ENCODE measurements around the gene SSH2. TPM values are rescaled to one million over a fixed set of nuclear protein-coding genes. Genes with fewer than 3 reads are reported as not detected.

Gene SSH2
- total RNA-seq, 2 experiments from 2014 or later, result 62.9 to 65.8 TPM

DNA sequence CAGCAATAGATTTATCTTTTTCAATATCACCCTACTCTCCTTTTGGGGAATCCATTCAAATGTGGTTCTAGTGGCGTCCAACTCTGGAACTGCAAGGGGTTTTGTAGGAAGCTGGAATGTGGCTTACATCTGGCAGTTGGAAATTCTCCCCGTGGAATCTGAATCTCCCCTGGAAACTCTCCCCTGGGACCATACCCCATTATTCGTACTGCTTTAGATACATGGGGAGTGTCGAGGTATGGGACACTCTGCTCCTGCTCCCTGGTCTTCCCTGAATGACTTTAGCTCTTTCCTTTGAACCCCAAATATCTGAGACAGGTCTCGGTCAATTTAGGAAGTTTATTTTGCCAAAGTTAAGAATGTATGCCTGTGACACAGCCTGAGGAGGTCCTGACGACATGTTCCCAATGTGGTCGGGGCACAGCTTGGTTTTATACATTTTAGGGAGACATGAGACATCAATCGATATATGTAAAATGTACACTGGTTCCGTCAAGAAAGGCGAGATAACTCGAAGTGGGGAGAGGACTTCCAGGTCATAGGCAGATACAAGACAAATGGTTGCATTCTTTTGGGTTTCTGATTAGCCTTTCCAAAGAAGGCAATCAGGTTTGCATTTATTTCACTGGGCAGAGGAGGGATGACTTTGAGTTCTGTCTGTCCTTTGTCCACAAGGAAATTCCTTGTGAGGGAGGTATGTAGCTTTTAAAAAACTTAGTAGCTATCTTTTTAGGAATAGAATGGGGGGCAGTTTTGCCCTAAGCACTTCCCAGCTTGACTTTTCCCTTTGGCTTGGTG, 218.2 kb downstream of the SSH2 start:
- H3K4me1 Mint-ChIP-seq, result peaks cover 28% of the 10 kb centered on the region
- H3K9me3 Mint-ChIP-seq, result no peaks in the 10 kb centered on the region
- no peak overlapping the region for H3K27ac Mint-ChIP-seq
- DNase-seq, result no peak
- H3K4me3 Mint-ChIP-seq, result no peak overlapping the region
- H3K27me3 Mint-ChIP-seq, result no peaks in the 10 kb centered on the region
- CTCF ChIA-PET, result interaction anchor here (0.6 kb wide), 1 partner anchor 30 kb away, joined by 4 read pairs; no protein-coding TSS in a partner anchor
- peaks cover 46% of the 10 kb centered on the region for H3K36me3 Mint-ChIP-seq (ENCODE audit: low read depth)
- POLR2A ChIA-PET, result interaction anchor here (0.7 to 1.5 kb wide), 3 partner anchors 13 to 21 kb away, joined by 3 to 5 read pairs (median 3); no protein-coding TSS in a partner anchor

DNA sequence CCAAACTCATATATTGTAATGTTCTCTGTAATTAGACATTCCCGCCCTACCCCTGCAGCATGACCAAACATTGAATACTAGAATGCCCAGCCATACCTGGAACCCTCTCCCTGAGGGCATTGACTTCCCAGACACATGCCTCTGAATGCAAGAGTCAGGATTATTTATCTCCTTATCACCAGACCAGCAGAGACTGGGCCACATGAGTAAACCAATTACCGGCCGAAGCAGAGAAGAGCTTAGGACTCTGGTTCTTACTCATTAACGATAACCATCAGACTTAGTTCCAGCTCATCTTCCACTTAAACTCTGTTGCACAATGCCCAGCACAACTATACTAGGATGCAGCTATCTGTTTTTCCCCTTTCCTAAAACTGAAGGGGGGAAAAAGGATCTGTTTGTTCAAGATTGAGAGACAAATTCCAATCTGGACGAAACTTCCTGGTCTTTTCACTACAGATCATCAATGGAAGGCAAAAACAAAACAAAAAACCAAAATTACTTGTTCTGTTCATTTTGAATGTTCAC, 219.1 kb downstream of the SSH2 start:
- peaks cover 32% of the 10 kb centered on the region for H3K4me1 Mint-ChIP-seq
- CTCF ChIA-PET, result no interaction called here
- POLR2A ChIA-PET, result interaction anchor here (1.5 kb wide), 1 partner anchor 14 kb away, joined by 5 read pairs; no protein-coding TSS in a partner anchor

DNA sequence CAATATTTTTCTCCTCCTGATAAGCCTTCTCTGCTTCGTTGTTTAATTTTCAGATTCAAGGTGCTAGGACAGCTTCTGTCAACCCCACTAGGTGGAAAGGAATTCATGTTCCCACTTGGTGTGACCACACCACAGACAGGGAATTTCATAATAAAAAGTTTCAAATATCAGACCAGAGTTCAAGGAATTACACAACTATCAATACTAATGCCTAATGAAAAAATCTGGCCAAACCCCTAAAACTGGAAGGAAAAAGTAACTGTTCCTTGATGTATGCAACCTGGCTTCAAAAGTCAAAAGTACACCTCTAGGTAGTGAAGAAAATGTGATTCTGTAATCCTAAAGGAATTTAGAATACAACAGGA, 219.5 kb downstream of the SSH2 start:
- no peaks in the 10 kb centered on the region for H3K9me3 Mint-ChIP-seq
- peaks cover 34% of the 10 kb centered on the region for H3K36me3 Mint-ChIP-seq (ENCODE audit: low read depth)
- no peak overlapping the region for H3K4me3 Mint-ChIP-seq
- DNase-seq, result no peak
- ChIA-PET POLR2A (no interaction called here), CTCF (no interaction called here)
- H3K27me3 Mint-ChIP-seq, result no peaks in the 10 kb centered on the region
- peaks cover 34% of the 10 kb centered on the region for H3K4me1 Mint-ChIP-seq
- H3K27ac Mint-ChIP-seq, result no peak overlapping the region

More for the DNA sequence above, 219.1 kb downstream of the SSH2 start:
- DNase-seq, result no peak
- Mint-ChIP-seq H3K4me3 (no peak overlapping the region), H3K27ac (no peak overlapping the region), H3K36me3 (ENCODE audit: low read depth) (peaks cover 37% of the 10 kb centered on the region), H3K9me3 (no peaks in the 10 kb centered on the region), H3K27me3 (no peaks in the 10 kb centered on the region)

DNA sequence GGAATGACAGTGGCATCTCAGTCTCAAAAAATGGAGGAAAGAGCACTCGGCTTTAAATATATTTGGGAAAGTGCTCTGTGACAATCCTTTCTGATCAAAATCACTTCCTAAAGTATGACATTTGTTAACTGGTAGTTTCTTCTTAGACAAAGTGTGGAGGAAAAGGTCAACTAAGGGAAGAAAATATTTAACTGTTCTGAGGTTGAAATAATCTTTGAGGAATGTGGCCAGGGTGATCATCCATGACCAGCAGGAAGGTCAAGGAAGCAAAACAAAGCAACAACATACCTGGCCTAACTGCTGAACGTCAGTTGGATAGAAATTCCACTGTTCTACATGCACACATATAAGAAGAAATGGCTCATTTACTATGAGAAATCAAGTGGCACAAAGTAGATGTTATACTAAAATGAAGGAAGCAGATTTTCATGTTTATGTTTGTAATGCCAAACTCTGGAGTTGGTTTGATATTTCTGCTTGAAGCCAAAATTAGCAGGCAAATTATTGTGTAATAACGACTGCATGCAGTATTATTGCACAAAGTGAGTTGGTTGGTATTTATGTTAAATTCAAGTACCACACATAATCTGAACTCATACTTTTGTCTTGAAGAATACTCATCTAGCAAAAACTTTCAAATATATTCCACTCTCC, 220.0 kb downstream of the SSH2 start:
- no peak for DNase-seq
- no peaks in the 10 kb centered on the region for H3K9me3 Mint-ChIP-seq
- POLR2A ChIA-PET, result interaction anchor here (0.8 kb wide), 1 partner anchor 50 kb away, joined by 3 read pairs; no protein-coding TSS in a partner anchor
- H3K36me3 Mint-ChIP-seq (ENCODE audit: low read depth), result peaks cover 34% of the 10 kb centered on the region
- CTCF ChIA-PET, result interaction anchor here (0.9 kb wide), 1 partner anchor 12 kb away, joined by 5 read pairs; no protein-coding TSS in a partner anchor
- H3K27me3 Mint-ChIP-seq, result no peaks in the 10 kb centered on the region
- no peak overlapping the region for H3K4me3 Mint-ChIP-seq
- no peak overlapping the region for H3K27ac Mint-ChIP-seq
- H3K4me1 Mint-ChIP-seq, result peaks cover 39% of the 10 kb centered on the region

DNA sequence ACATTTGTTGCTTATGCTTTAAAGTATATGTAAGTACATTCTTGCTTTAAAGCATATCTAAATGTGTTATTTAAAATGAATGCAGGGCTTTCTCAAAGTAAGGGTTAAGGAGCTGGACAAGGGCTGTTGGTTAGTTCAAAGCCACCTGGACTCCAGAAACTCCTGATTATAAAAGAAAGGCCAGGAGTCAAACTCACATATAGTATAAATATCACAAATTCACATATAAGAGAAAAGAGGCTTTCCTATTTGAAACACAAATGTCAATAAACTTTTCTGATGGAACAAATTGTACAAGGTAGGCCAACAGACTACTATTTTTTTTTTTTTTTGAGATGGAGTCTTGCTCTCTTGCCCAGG, 222.8 kb downstream of the SSH2 start:
- no peak for DNase-seq
- H3K27me3 Mint-ChIP-seq, result no peaks in the 10 kb centered on the region
- peak overlapping the region; percentile 100 for H3K27ac Mint-ChIP-seq
- H3K4me3 Mint-ChIP-seq, result peak overlapping the region; percentile 80
- peaks cover 47% of the 10 kb centered on the region for H3K4me1 Mint-ChIP-seq
- H3K36me3 Mint-ChIP-seq (ENCODE audit: low read depth), result peaks cover 32% of the 10 kb centered on the region
- ChIA-PET POLR2A (interaction anchor here (0.6 to 5.8 kb wide), 14 partner anchors 15 to 811 kb away, joined by 3 to 94 read pairs (median 4); partner anchors contain the start of gene SSH2), CTCF (interaction anchor here (0.7 to 4.6 kb wide), 6 partner anchors 16 to 1650 kb away, joined by 3 to 46 read pairs (median 3); no protein-coding TSS in a partner anchor)
- H3K9me3 Mint-ChIP-seq, result no peaks in the 10 kb centered on the region

- POLR2A ChIA-PET, result interaction anchor here (1.0 to 5.8 kb wide), 20 partner anchors 14 to 412 kb away, joined by 3 to 94 read pairs (median 6); partner anchors contain the start of genes NUFIP2 and SSH2
These were observed 224.0 kb downstream of the SSH2 start for GRCh38 chr17:29706045-29706431.

DNA sequence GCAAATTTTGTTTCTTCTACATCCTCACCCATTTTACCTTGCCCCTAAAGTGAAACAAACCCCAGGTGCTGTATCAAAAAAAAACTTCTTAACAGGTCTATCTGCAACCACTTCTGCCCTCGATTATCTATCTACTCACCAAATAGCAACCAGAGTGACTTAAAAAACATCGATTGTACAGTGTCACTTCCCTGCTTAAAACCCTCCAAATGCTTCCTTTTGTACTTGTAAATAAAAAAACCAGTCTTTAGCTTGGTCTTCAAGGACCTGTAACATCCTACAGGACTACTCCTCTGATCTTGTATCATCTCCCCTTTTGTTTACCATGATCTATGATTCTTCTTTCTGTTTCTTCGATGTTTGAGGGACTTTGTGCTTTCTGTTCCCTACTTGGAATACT, 224.6 kb downstream of the SSH2 start:
- Mint-ChIP-seq H3K27ac (peak overlapping the region; percentile 100), H3K4me3 (peak overlapping the region; percentile 35), H3K36me3 (ENCODE audit: low read depth) (peaks cover 17% of the 10 kb centered on the region), H3K9me3 (no peaks in the 10 kb centered on the region), H3K27me3 (no peaks in the 10 kb centered on the region), H3K4me1 (peaks cover 45% of the 10 kb centered on the region)
- CTCF ChIA-PET, result interaction anchor here (0.7 to 4.6 kb wide), 10 partner anchors 14 to 588 kb away, joined by 3 to 46 read pairs (median 5); no protein-coding TSS in a partner anchor
- POLR2A ChIA-PET, result interaction anchor here (1.0 to 5.8 kb wide), 18 partner anchors 14 to 411 kb away, joined by 3 to 94 read pairs (median 6); partner anchors contain the start of genes NUFIP2 and SSH2
- no peak for DNase-seq

More at GRCh38 chr17:29706045-29706431, 224.0 kb downstream of the SSH2 start:
- CTCF ChIA-PET, result interaction anchor here (0.6 to 4.6 kb wide), 9 partner anchors 15 to 589 kb away, joined by 3 to 46 read pairs (median 5); no protein-coding TSS in a partner anchor
- Mint-ChIP-seq H3K4me1 (peaks cover 47% of the 10 kb centered on the region), H3K27me3 (no peaks in the 10 kb centered on the region), H3K27ac (peak overlapping the region; percentile 100), H3K9me3 (no peaks in the 10 kb centered on the region), H3K36me3 (ENCODE audit: low read depth) (peaks cover 21% of the 10 kb centered on the region), H3K4me3 (peak overlapping the region; percentile 80)
- DNase-seq, result no peak

DNA sequence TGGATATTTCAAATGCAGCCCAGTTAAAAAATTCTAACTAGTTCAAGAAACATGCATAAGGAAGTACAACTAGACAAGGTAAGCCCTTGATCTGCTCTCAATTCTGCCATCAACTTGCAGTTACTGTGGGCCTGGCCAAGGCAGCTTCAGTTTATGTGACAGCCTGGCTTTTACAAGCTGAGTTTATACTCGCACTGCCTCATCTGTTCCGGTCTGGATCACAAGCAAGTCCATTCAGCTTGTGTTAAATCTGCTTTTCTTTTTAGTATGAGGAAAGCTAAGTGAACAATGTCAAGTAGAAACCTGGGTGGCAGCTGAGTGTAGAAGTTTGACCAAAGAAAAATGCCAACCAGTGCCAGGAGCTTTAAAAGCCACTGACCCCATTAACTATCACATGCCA, 230.7 kb downstream of the SSH2 start:
- Mint-ChIP-seq H3K9me3 (no peaks in the 10 kb centered on the region), H3K27ac (no peak overlapping the region), H3K4me1 (peaks cover 17% of the 10 kb centered on the region), H3K27me3 (no peaks in the 10 kb centered on the region), H3K36me3 (ENCODE audit: low read depth) (peaks cover 36% of the 10 kb centered on the region), H3K4me3 (no peak overlapping the region)
- ChIA-PET CTCF (interaction anchor here (0.9 to 1.7 kb wide), 3 partner anchors 10 to 60 kb away, joined by 3 to 6 read pairs (median 3); no protein-coding TSS in a partner anchor), POLR2A (interaction anchor here (0.8 to 1.6 kb wide), 4 partner anchors 13 to 82 kb away, joined by 3 to 4 read pairs (median 4); no protein-coding TSS in a partner anchor)
- no peak for DNase-seq

DNA sequence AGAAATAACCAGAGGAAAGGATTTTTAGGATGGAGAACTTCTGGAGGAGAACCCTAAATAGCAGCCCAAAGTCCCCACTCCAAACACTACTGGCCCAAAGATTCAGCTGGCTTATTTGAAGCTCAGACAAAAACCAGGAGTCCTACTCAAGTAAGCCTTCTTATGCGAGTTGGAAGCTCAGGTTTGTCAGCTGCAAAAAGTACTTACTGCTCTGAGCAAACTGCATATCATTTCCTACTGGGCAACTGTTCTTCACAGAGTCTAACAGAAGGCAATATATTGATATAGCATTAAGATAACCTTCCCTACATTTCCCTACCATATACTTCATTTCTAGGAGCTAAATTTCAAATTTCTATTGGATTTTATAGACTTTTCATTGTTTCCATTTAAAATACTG, 231.2 kb downstream of the SSH2 start:
- Mint-ChIP-seq H3K4me3 (no peak overlapping the region), H3K9me3 (no peaks in the 10 kb centered on the region), H3K4me1 (peaks cover 14% of the 10 kb centered on the region), H3K27me3 (no peaks in the 10 kb centered on the region), H3K36me3 (ENCODE audit: low read depth) (peaks cover 39% of the 10 kb centered on the region), H3K27ac (no peak overlapping the region)
- CTCF ChIA-PET, result interaction anchor here (0.9 to 1.7 kb wide), 3 partner anchors 44 to 82 kb away, joined by 3 to 6 read pairs (median 4); no protein-coding TSS in a partner anchor
- POLR2A ChIA-PET, result interaction anchor here (1.0 to 1.6 kb wide), 3 partner anchors 13 to 61 kb away, joined by 3 to 4 read pairs (median 4); no protein-coding TSS in a partner anchor
- no peak for DNase-seq

DNA sequence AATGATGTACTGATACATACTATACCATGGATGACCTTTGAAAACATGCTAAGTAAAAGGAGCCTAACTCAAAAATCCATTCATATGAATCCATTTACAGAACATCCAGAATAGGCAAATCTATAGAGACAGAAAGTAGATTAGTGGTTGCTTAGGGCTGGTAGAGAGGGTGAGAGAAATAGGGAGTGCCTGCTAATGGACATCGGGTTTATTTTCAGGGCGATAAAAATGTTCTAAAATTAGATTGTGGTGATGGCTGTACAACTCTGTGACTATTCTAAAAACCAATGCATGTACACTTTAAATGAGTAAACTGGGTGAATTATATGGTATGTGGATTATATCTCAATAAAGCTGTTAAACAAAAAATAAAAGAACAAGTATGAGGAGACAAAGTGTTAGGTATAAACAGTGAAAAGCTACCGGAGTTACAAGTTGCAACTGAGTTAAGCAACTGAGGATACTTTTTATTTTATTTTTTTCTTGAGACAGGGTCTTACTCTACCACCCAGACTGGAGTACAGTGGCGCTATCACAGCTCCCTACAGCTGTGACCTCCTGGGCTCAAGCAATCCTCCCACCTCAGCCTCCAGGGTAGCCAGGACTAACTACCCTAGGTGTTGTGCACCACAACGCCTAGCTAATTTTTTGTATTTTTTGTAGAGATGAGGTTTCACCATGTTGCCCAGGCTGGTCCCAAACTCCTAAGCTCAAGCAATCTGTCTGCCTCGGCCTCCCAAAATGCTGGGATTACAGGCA, 231.8 kb downstream of the SSH2 start:
- Mint-ChIP-seq H3K9me3 (no peaks in the 10 kb centered on the region), H3K27me3 (no peaks in the 10 kb centered on the region), H3K4me3 (no peak overlapping the region), H3K27ac (no peak overlapping the region), H3K4me1 (peaks cover 14% of the 10 kb centered on the region), H3K36me3 (ENCODE audit: low read depth) (peaks cover 42% of the 10 kb centered on the region)
- CTCF ChIA-PET, result interaction anchor here (1.1 to 1.7 kb wide), 2 partner anchors 44 to 81 kb away, joined by 4 to 6 read pairs; no protein-coding TSS in a partner anchor
- no peak for DNase-seq
- POLR2A ChIA-PET, result interaction anchor here (1.0 to 1.6 kb wide), 2 partner anchors 14 to 25 kb away, joined by 3 to 4 read pairs; no protein-coding TSS in a partner anchor

DNA sequence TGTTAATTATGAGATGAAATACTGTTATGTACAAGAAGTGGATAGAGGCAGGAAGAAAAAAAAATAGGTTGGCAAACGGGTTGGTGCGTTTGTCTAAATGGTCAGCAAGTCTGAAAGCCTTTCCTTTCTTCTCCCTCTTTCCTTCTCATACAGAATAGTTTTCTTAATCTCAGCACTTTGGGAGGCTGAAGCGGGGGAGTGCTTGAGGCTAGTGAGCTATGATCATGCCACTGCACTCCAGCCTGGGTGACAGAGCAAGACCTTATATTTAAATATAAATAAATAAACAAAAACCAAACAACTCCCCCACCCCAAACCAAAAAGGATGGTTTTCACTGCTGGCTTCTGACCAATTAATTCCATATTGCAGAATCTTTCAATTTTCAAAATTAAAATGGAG, 232.7 kb downstream of the SSH2 start:
- H3K9me3 Mint-ChIP-seq, result no peaks in the 10 kb centered on the region
- POLR2A ChIA-PET, result no interaction called here

More for the DNA sequence above, 232.7 kb downstream of the SSH2 start:
- Mint-ChIP-seq H3K4me1 (peaks cover 13% of the 10 kb centered on the region), H3K4me3 (no peak overlapping the region), H3K27ac (no peak overlapping the region), H3K36me3 (ENCODE audit: low read depth) (peaks cover 41% of the 10 kb centered on the region), H3K27me3 (no peaks in the 10 kb centered on the region)
- CTCF ChIA-PET, result no interaction called here
- DNase-seq, result no peak

All from activated CD4-positive, alpha-beta memory T cell treated with anti-CD3 and anti-CD28 coated beads, Interleukin-2, amount 10 ng/mL, durations not matched to agents 7 days and 5 days (primary cell).